Inflammatory macrophage treated with lipopolysaccharide for 4 hours (primary cell): ENCODE results near the gene RALGDS.
"Not testable (repeated sequence)": the region's sequence is repeated elsewhere in the genome, so short reads cannot be mapped to it uniquely, and the experiment has no call there.

Source experiments
- DNase-seq: peaks from one replicate; pipeline ENCODE4 v3.0.0-alpha.2; 2020

RALGDS gene

DNA sequence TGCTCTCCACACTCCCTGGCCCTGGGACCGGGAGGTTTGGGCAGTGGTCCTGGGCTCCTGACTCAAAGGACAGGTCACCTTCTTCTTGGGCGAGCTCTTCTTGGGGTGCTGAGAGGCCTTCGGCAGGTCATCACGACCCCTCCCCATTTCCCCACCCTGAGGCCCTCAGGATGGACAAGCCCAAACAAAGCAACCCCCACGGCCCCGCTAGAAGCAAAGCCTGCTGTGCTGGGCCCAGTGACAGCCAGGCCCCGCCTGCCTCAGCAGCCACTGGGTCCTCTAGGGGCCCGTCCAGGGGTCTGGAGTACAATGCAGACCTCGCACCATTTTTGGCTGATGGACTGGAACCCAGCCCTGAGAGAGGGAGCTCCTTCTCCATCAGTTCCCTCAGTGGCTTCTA is 37.4 kb downstream of the RALGDS start:
- not testable (repeated sequence) for DNase-seq

DNA sequence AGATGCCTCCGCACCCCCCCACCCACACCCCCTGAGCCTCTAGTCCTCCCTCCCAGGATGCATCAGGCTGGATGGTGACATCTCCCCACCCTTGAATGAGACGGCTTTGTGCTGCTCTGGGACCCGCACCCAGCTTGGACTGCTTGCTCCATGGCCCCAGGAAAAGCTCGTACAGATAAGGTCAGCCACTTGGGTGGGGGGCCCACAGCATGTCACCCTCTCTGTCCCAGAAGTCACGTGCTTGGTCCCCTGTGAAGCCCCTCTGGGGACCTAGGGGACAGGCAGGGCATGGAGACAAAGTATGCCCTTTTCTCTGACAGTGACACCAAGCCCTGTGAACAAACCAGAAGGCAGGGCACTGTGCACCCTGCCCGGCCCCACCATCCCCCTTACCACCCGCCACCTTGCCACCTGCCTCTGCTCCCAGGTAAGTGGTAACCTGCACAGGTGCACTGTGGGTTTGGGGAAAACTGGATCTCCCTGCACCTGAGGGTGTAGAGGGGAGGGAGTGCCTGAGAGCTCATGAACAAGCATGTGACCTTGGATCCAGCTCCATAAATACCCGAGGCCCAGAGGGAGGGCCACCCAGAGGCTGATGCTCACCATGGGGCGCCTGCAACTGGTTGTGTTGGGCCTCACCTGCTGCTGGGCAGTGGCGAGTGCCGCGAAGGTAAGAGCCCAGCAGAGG is 38.9 kb downstream of the RALGDS start:
- DNase-seq, result not testable (repeated sequence)

DNA sequence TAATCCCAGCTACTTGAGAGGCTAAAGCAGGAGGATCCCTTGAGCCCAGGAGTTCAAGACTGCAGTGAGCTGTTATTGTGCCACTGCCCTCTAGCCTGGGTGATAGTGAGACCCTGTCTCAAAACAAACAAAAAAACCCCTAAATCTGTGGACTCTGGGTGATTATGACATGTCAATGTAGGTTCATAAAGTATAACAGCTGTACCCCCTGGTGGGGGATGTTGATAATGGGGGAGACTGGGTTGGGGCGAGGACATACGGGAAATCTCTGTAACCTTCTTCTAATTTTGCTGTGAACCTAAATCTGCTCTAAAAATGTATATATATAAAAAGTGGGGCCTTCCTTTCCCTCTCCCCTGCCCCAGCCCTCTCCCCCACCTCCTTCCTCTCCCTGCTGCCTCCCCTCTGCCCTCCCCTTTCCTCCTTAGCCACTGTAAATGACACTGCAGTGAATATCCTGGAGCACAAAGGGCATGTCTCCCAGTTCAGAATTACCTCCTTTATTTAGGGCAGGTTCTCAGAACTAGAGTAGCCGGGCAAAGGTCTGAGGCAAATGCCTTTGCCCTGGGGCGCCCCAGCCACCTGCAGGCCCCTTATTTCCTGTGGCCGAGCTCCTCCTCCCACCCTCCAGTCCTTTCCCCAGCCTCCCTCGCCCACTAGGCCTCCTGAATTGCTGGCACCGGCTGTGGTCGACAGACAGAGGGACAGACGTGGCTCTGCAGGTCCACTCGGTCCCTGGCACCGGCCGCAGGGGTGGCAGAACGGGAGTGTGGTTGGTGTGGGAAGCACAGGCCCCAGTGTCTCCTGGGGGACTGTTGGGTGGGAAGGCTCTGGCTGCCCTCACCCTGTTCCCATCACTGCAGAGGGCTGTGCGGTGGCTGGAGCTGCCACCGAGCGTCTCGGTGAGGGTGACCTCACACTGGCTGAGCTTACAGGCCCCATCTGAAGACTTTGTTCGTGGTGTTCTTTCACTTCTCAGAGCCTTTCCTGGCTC is 40.0 kb downstream of the RALGDS start:
- not testable (repeated sequence) for DNase-seq

DNA sequence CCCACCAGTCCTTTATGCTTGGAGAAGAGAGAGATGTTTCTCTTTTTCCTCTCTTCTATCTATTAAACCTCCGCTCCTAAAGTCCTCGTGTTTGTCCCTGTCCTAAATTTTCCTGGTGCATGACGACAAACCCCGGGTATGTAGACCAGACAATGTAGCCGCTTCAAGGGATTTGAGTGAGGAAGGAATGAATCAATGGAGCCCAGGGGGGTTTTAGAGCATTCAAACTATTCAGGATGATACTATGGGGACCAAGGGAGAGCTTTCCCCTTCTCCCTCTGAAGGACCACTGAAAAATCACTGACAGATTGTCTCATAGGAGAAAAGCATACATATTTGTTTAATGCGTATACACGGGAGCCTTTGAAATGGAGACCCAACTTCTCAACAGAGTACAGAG is 40.9 kb downstream of the RALGDS start:
- no peak for DNase-seq

DNA sequence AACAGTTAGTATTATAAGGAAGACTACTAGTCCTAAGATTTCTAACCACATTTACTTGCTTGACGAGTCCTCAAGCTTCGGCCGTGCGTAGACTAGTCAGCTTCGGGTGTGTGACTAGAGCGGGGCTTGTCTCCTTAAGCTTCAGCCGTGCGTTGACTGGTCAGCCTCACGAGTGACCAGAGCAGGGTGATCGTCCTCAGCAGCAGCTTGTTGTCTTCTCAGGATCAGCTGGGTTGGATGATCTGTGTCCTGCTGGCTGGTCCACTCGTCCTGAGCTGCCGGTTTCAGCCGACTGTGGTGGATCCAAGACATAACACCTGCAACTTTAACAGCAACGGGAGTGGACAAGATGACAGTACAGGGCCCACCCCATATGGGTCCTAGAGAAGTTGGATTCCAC is 42.6 kb downstream of the RALGDS start:
- no peak for DNase-seq

DNA sequence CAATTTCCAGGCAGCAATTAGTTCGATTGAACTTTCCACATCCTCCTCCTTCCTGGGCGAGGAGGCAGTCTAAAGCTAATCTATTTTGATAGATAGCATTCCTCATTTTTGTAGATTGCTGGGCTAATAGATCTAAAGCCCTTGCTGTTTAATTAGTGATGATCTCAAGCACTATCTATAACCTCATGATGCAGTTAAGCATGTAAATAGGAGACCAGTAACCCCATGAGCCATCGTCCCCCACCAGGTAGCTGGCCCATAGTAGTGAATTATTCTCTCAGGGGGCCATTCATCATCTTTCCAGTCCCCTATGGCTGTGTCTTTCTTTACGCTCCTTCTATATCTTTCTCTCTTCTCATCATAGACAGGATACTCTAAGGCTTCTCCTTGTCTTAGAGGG is 44.3 kb downstream of the RALGDS start:
- no peak for DNase-seq

DNA sequence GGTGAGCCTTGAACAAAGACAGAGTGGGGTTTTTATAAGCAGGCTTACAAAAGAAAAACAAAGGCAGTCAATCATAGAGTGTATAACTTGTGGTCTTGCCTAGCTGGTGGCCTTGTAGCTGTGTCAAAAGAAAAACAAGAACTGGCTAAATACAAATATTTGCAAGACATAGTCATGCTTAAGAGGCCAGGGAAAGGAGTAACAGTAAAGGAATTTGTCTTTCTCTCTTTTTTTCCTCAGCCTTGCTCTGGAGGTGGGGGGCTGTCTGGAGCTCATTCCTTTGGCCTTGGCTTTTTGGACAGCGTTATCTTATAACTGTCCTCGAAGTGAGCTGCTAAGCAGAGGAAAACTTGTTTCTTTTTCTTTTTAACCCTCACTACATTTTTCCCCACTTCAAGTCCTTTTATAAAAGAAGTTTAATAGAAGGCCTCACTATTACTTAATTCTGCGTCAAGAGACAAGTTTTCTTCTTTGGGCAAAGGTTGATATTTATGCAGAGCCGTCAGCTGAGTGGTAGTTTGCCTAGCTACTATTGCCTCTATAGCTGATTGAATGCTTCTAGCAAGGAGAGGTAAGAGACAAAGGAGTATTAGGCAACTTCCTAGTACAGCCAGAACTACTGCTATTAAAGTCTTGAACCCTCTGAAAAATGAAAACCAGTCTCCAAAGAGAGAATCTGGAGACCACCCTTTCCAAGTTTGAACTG is 45.0 kb downstream of the RALGDS start:
- DNase-seq, result no peak

DNA sequence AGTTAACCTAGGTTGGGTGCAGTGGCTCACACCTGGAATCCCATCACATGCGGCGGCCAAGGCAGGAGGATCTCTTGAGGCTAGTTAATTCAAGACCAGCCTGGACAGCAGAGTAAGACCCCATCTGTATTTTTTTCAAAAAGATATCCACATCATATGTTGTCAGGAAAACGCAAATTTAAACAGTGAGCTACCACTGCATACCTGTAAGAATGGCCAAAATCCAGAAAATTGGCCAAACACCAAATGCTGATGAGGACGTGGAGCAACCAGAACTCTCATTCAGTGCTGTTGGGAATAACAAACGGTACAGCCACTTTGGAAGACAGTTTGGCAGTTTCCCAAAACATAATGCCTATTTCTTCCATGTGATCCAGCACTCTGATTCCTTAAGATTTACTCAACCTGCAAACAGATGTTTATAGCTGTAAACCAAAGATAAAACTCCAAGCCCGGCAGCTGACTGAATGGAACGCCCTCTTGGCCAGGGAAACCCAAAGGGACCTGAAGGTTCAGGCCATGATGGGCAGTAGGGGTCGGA is 46.9 kb downstream of the RALGDS start:
- DNase-seq, result no peak

DNA sequence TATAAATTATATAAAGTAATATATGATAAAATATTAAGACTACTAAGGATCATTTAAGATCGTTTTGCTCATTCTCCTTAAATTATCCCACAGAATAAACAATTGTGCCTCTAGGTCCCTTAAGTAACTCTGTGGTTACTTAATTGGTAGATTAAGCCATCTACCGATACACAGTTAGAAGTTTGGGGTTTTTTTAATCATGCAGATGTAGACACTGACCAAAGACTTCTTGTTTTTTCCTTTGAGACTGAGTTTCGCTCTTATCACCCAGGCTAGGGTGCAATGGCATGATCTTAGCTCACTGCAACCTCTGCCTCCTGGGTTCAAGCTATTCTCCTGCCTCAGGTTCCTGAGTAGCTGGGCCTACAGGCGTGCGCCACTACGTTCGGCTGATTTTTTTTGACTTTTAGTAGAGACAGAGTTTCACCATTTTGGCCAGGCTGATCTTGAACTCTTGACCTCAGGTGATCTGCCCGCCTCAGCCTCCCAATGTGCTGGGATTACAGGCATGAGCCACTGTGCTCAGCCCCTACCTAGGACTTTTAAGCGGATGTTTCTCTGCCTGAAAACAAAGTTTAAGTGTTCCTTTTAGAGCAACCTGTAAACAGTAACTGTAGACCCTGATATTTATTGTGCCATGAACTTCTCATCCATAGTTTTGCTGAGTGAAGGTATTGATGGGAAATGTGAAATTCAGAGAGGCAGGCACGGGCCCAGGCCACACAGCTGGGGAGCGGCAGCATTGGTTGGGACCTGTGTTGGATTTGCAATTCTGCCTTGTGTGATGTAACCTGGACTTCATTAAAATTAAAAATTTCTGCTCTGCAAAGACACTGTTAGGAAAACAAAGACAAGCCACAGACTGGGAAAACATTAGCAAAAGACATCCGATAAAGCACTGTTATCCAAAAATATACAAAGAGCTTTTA is 47.7 kb downstream of the RALGDS start:
- peak; percentile 24 for DNase-seq

DNA sequence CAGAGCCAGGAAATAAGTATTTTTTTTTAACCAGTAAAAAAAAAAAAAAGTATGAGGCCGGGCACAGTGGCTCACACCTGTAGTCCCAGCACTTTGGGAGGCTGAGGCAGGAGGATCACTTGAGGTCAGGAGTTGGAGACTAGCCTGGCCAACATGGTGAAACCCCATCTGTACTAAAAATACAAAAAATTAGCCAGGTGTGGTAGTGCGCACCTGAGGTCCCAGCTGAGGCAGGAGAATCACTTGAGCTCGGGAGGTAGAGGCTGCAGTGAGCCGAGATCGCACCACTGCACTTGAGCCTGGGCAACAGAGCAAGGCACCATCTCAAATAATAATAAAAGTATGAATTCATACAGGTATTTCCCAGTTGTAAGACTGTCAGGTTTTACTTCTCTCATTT is 48.8 kb downstream of the RALGDS start:
- not testable (repeated sequence) for DNase-seq

DNA sequence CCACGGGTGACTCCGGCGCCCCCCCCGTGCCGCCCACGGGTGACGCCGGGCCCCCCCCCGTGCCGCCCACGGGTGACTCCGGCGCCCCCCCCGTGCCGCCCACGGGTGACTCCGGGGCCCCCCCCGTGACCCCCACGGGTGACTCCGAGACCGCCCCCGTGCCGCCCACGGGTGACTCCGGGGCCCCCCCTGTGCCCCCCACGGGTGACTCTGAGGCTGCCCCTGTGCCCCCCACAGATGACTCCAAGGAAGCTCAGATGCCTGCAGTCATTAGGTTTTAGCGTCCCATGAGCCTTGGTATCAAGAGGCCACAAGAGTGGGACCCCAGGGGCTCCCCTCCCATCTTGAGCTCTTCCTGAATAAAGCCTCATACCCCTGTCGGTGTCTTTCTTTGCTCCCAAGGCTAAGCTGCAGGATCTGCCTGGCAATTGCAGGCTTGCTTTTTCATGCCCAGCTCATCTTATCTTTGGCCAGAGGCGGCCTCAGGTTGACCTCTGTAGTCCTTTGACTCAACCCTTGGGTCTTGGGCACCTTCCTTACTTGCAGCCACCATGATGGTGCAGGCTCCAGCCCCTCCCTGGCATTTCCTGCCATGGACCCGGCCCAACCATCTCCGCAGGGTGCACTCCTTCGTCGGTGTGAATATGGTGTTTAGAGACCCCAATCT is 49.4 kb downstream of the RALGDS start:
- DNase-seq, result no peak

DNA sequence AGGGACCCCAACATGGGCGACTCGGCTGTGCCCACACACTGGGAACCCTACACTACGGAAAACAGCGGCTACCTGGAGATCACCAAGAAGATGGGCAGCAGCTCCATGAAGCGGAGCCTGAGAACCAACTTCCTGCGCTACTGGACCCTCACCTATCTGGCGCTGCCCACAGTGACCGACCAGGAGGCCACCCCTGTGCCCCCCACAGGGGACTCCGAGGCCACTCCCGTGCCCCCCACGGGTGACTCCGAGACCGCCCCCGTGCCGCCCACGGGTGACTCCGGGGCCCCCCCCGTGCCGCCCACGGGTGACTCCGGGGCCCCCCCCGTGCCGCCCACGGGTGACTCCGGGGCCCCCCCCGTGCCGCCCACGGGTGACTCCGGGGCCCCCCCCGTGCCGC is 50.1 kb downstream of the RALGDS start:
- not testable (repeated sequence) for DNase-seq

DNA sequence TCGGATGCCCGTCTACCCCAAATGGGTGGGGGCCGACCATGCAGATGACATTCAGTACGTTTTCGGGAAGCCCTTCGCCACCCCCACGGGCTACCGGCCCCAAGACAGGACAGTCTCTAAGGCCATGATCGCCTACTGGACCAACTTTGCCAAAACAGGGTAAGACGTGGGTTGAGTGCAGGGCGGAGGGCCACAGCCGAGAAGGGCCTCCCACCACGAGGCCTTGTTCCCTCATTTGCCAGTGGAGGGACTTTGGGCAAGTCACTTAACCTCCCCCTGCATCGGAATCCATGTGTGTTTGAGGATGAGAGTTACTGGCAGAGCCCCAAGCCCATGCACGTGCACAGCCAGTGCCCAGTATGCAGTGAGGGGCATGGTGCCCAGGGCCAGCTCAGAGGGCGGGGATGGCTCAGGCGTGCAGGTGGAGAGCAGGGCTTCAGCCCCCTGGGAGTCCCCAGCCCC is 50.5 kb downstream of the RALGDS start:
- DNase-seq, result not testable (repeated sequence)

DNA sequence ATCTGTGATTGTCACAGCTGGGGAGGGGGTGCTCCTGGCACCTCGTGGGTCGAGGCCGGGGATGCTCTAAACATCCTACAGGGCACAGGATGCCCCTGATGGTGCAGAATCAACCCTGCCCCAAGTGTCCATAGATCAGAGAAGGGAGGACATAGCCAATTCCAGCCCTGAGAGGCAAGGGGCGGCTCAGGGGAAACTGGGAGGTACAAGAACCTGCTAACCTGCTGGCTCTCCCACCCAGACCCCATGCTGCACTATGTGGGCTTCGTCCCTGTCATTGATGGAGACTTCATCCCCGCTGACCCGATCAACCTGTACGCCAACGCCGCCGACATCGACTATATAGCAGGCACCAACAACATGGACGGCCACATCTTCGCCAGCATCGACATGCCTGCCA is 52.6 kb downstream of the RALGDS start:
- DNase-seq, result not testable (repeated sequence)

DNA sequence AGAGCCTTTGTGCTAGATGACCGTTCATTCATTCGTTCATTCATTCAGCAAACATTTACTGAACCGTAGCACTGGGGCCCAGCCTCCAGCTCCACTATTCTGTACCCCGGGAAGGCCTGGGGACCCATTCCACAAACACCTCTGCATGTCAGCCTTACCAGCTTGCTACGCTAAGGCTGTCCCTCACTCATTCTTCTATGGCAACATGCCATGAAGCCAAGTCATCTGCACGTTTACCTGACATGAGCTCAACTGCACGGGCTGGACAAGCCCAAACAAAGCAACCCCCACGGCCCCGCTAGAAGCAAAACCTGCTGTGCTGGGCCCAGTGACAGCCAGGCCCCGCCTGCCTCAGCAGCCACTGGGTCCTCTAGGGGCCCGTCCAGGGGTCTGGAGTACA is 53.2 kb downstream of the RALGDS start:
- no peak for DNase-seq

DNA sequence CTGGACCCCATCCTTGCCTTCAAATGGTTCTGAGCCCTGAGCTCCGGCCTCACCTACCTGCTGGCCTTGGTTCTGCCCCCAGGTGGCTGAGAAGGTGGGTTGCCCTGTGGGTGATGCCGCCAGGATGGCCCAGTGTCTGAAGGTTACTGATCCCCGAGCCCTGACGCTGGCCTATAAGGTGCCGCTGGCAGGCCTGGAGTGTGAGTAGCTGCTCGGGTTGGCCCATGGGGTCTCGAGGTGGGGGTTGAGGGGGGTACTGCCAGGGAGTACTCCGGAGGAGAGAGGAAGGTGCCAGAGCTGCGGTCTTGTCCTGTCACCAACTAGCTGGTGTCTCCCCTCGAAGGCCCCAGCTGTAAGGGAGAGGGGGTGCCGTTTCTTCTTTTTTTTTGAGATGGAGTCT is 54.0 kb downstream of the RALGDS start:
- DNase-seq, result no peak

DNA sequence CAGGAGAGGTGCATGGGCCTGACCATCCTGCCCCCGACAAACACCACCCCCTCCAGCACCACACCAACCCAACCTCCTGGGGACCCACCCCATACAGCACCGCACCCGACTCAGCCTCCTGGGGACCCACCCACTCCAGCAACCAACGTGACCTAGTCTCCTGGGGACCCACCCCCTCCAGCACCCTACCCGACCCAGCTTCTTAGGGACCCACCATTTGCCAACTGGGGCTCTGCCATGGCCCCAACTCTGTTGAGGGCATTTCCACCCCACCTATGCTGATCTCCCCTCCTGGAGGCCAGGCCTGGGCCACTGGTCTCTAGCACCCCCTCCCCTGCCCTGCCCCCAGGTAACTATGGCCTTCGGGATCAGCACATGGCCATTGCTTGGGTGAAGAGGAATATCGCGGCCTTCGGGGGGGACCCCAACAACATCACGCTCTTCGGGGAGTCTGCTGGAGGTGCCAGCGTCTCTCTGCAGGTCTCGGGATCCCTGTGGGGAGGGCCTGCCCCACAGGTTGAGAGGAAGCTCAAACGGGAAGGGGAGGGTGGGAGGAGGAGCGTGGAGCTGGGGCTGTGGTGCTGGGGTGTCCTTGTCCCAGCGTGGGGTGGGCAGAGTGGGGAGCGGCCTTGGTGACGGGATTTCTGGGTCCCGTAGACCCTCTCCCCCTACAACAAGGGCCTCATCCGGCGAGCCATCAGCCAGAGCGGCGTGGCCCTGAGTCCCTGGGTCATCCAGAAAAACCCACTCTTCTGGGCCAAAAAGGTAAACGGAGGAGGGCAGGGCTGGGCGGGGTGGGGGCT is 54.7 kb downstream of the RALGDS start:
- DNase-seq, result no peak

DNA sequence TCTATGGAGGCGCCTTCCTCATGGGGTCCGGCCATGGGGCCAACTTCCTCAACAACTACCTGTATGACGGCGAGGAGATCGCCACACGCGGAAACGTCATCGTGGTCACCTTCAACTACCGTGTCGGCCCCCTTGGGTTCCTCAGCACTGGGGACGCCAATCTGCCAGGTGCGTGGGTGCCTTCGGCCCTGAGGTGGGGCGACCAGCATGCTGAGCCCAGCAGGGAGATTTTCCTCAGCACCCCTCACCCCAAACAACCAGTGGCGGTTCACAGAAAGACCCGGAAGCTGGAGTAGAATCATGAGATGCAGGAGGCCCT is 56.0 kb downstream of the RALGDS start:
- DNase-seq, result no peak

DNA sequence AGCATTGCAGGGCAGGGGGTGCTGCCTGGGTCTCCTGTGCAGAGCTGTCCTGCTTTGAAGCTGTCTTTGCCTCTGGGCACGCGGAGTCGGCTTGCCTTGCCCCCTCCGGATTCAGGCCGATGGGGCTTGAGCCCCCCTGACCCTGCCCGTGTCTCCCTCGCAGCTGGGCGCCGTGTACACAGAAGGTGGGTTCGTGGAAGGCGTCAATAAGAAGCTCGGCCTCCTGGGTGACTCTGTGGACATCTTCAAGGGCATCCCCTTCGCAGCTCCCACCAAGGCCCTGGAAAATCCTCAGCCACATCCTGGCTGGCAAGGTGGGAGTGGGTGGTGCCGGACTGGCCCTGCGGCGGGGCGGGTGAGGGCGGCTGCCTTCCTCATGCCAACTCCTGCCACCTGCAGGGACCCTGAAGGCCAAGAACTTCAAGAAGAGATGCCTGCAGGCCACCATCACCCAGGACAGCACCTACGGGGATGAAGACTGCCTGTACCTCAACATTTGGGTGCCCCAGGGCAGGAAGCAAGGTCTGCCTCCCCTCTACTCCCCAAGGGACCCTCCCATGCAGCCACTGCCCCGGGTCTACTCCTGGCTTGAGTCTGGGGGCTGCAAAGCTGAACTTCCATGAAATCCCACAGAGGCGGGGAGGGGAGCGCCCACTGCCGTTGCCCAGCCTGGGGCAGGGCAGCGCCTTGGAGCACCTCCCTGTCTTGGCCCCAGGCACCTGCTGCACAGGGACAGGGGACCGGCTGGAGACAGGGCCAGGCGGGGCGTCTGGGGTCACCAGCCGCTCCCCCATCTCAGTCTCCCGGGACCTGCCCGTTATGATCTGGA is 56.6 kb downstream of the RALGDS start:
- no peak for DNase-seq
